ENCODE data around the gene TSHB. TPM values are rescaled to one million over a fixed set of nuclear protein-coding genes. Genes with fewer than 3 reads are reported as not detected.

The TSHB gene
- total RNA-seq, 1 experiment from 2014 or later = not detected

Other genes with a start within 250 kb of the TSHB start
- gene SIKE1, start 249.1 kb upstream of the TSHB start, total RNA-seq (2014; rRNA removed) = 31.0 and 34.4 TPM in 2 replicates
- gene SYCP1, start 175.0 kb upstream of the TSHB start, total RNA-seq (2014; rRNA removed) = not detected in 2 replicates
- 0.11 and 0.90 TPM in 2 replicates for gene TSPAN2, start 59.7 kb downstream of the TSHB start, total RNA-seq (2014; rRNA removed)